HG03045 (cell line): ENCODE measurements around the gene ISG20L2.

Source experiments
- ATAC-seq: cut with Tn5 transposase; IDR thresholded peaks from one replicate; pipeline ENCODE4 v1.9.1; 2021; ENCODE audit warnings: mild to moderate bottlenecking, moderate library complexity; ENCODE audit not compliant: unreplicated experiment

The ISG20L2 gene

DNA sequence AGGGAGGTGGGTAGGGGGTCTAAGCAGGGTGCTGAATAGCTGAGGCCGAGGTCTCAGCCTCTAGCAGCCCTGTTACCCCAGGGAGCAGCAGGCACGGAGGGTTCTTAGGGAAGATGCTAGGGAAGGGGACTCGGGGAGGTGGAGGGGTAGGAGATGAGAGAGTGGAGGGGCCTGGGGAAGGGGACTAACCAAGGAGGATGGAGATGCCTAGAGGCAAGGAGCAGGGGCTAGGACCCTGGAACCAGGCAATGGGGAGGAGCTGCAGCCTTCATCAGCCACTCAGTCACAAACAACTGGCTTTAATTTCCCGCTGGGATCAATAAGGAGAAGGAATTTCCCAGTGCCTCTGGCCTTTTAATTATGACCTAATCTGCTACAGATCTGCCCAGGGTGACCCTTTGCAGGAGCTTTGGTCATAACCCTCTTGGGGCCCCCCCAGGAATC is 20.3 kb downstream of the ISG20L2 start:
- ATAC-seq, result no peak

DNA sequence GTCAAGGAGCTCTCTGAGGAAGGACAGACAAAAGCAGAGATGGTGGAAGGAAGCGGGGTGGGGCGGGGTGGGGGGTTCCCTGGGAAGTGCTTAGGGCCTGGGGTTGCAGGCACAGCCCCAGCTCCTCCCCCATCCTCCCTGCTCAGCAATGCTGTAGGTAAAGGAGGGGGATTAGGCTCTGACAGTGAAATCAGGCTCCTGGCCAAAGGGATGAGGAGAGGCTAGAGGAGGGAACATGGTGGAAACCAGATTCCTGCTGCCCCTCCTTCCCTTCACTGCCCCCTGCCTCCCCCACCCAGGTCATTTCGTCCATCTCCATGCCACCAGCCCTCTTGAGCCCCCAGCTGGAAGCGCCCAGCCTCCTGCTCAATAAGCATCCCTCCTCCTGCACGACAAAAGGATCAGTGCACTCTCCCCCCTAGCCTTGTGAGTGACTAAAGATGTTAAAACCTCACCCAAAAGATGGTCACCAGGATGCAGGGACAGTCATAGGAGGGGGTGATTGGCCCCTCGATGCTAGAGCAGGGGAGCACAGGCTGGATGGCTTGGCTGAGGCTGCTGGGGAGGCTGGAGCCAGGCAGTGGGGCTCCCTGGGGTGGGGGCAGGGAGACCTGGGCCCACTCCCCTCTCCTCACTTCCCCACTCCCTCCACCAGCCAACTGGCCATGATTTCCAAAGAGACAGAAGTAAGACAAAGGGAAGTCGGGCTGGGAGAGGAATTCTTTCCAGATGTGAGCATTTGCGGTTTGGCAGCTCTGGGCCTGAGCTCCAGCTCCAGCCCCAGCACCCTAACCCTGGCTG is 20.9 kb downstream of the ISG20L2 start:
- ATAC-seq, result no peak

DNA sequence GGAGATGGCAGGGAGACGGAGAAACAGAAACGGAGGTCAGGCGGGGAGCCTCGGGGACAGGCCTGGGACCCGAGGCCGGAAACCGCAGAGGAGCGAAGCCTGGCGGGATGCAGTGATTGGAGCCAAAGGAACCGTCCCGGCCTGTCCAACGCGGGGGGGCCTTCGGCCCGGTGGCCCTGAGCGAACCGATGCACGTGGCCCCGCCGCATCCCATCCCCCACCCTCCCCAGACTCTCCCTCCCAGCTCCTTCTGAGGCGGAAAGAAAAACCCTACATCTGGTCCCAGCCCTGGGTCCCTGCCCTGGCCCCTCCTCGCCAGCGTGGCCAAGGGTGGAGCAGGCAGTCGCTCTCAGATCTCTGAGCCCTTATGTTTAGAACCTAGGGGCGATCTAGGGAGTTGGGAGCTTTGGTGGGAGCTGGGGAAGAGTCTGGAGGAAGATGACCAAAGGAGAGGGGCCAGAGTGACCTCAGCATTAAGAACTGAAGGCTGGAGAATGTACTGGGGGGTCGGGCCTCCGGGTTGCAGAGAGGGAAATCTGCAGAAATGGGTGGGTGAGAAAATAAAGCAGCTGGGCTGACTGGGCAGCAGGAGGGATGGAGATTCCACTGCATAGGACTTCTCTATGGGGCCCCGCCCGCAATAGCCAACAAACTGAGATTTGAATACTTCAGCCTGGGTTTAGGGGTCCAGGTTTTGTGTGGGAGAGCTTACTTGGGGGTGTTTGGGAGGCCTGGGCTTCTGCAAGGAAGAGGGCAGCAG is 21.7 kb downstream of the ISG20L2 start:
- ATAC-seq, result no peak

GRCh38 chr1:156705918-156706656 is 22.5 kb downstream of the ISG20L2 start:
- no peak for ATAC-seq

DNA sequence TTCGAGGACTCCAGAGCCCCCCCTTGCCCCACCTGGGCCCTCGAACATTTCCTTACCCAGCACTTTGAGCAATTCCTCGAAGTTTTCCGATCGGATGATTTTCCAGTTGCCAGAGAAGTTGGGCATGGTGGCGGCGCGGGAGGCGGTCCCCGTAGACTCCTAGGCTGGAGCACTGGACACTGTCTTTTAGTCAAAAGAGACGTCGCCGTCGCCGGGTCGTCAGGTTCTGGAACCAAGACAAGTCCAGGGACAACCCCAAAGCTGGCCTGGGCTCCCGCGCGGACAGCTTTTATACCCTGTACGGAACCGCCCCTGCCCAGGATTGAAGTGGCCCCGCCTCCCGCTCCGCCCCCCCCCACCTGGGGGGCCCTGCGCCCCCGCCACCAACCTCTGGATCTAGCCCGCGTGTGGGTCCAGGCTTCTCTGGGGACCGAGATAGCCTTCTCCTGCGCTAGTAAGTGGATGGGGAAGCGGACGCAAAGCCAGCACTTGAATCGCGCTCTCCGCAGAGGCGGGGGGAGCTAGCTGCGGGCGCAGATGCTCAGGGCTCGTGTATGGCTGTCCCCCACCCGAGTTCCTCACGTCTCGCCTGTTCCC is 23.1 kb downstream of the ISG20L2 start, which contains the start of gene CRABP2:
TSS of gene CRABP2 (minus strand) at position 263 of the 597 bp plus-strand sequence. CDS start at position 126, 137 bp downstream.
- ATAC-seq, result no peak

DNA sequence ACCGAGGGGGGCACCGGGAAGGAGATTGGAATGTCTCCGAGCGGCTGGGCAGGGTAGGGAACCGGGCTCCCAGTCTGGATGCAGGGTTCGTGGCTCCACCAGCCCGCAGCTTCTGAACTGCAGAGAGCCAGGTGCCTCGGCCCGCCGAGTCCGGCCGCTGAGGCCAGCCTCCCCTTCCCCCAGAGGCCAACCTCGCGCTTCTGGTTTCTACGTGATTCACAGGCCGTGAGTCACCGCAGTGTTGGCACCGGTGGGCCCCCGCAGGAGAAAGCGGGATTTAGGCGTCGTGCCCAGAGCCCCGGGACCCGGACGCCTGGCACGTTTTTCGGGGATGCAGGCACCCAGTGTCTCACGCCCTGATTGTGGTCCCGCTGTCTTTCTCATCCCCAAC is 23.6 kb downstream of the ISG20L2 start:
- no peak for ATAC-seq

DNA sequence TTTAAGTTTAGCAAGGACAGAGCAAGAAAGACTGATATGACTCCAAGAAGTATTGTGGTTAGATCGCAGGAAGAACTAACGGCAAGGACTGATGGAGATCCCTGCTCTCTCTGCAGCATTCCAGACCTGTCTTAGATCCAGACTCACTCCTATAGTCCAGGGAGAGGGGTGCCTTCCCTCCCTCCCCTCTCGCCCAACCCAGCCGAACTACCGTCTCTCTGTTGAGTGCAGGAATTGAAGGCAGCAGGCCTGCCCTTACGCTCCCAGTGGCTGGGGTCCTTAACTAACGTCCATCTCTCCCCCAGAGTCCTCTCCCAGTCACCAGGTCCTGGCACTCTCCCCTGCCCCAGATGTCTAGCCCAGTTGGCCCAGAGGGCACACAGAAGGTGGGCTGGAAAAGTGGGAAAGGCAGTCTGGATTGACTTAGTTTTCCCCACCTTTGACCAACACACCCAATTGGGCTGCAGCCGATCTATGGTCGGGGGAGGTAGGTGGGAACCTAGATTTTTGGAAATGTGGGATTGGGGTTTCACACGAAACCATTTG is 24.3 kb downstream of the ISG20L2 start:
- ATAC-seq, result no peak

- no peak for ATAC-seq
Measured at GRCh38 chr1:156703741-156704140, 24.8 kb downstream of the ISG20L2 start.

DNA sequence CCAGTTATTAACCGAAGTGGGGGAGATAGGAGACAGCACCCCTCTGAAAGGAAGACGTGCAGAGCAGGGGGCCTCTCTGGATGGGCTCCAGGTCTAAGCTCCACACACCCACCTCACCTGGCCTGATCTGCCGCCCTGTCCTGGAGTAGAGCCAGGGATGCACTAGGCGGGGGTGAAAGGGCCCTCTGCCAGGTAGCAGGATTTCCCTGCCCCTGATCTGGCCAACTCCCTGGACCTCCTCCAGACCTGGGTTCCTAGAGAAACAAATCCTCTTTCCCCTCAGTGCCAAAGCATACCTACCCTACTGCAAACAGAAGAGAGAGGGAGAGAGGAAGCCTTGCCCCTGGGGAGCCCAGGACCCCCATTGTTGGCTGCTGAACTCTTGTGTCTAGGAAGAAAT is 25.2 kb downstream of the ISG20L2 start:
- ATAC-seq, result no peak

DNA sequence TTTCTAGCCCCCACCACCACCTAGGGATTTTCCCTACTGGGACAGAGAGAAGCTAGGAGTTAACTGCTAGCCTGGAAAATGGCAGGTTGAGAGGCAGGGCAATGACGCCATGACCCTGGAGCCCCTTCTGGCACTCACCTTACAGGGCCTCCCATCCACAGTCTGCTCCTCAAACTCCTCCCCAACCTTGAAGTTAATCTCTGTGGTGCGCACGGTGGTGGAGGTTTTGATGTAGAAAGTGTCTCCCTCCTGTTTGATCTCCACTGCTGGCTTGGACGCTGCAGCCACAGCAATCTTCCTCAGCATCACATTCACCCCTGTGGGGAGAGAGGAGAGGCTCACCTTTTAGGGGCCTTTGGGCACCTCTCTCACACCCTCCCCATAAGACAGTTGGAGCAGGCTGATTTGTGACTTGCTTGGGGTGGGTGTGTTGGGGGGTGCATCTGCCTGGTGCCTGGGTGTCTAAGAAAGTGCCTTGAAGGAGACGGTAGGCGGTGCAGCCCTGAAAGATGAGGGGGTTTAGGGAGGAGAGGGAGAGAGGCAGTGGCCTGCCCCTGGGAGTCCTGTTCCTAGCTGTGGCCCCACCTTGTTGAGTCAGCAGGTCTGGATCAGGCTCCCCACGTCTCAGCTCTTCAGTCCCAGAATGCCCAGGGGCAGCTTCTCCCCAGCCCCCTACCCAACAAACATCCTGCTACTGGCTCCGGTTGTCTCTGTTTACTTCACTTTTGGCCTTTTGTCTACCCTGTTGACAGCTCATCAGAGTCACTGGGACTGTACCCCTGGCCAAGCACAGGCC is 27.6 kb downstream of the ISG20L2 start:
- ATAC-seq, result no peak

DNA sequence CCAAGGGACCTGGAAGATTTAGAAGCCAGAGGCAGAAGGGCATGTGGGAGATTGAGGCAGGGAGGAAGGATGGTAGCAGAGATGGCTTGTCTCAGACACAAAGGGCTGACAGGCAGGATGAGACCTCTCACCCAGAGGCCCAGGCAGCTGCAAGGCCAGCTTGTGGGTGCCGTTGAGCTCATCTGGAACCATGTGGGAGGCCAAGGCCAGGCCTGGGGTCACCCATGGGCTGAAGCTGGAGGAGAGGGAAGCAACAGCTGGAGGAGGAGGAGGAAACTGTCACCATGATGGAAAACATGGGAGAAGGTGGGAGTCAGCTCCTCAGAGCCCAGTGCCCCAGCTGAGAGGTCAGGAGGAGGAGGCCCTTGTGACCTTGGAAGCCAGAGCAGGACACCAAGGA is 29.6 kb downstream of the ISG20L2 start:
- ATAC-seq, result no peak

GRCh38 chr1:156697481-156697880 is 31.1 kb downstream of the ISG20L2 start:
- no peak for ATAC-seq

DNA sequence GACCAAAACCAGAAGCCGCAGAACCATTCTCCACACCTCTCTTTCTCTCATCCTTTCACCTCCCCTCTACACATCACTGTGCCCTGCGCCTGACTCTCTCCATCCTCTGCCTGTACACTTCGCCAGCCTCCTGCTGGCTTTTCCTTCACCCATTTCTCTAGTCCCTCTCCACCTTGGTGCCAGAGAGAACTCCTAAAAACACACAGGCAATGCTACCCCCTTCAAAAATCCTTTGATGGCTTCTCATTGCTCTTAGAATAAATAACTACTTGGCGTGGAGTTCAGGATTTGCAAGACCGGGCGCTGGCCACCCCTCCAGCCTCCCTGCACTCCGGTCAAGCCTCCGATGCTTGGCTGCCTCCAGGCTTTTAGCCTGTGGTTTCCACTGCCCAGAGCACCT is 31.8 kb downstream of the ISG20L2 start:
- no peak for ATAC-seq

DNA sequence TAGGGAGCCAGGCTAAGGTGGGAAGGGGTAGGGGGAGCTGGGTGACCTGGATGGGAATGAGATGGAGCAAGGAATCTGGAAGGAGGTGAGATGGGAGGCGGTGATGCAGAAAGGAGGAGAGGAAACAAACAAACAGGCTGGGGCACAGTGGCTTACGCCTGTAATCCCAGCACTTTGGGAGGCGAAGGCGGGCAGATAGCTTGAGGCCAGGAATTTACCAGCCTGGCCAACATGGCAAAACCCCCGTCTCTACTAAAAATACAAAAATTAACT is 33.9 kb downstream of the ISG20L2 start:
- ATAC-seq, result no peak

GRCh38 chr1:156693848-156694689 is 34.5 kb downstream of the ISG20L2 start:
- no peak for ATAC-seq

DNA sequence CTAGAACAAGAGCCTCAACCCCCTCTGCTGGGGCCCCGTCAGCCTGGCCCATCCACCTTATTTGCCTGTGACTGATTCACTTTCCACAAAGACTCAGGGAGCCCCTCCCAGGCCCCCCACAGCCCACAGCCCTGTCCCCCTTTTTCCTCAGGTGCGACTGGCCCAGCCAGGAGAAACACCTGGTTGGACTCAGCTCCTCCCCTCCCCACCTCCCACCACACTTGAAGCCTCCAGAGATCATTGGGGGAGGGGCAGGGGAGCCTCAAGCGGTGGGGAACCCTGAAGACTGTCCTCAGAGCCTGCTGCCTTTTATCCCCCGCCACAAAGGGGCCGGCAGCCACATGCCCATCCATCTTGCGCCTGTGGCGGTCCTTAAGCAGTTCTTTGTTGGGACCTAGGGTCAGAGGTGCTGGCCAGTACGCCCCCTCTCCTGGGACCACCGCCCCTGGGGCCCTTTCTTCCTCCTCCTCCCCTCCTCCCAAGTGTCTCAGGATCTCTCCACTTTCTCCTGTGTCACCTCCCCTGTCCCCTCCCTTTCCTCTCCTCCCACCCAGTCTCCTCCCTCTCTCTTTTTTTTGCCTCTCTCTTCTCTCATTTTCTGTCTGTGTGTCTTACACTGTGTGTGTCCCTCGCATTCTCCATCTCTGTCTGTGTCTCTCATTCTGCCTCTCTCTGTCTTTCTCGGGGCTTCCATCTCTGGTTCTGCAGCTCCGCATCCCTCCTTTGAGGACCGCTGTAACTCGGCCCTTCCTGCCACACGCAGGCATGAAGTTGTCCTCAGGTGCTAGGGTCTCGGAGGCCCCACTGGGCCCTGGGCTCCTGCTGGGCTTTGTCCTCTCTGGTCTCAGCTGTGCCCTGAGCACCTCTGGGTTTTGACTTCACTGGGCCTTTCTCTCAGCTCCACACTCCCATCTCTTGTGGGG is 35.4 kb downstream of the ISG20L2 start:
- no peak for ATAC-seq

DNA sequence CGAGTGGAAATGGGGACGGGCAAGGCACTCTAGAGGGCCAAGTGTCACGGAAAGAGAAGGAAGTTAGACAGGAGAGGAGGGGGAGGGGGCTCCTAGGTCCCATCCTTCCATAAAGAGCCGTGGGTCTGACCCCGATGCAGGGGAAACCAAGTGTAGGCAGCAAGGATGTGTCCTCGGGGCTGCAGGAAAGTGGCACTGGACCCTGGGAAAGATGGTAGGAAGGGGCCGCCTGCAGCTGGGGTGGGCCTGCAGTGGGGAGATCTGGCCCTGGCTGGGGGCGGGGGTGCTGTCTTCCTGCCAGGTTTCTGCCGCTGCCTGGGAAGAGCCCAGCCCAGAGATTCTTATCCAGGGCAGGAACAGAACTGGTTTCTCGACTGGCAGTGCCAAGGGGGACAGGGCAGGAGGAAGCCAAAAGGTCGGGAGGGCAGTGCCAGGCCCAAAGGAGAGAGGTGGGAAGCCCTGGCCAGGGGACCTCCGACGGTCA is 36.1 kb downstream of the ISG20L2 start:
- ATAC-seq, result no peak
